HepG2 (cell line): ENCODE measurements around the gene TM4SF1. TPM values are rescaled to one million over a fixed set of nuclear protein-coding genes. Genes with fewer than 3 reads are reported as not detected.

ENCODE experiments used
- AGO1 ChIP-seq: fragments of 200-400 bp; formaldehyde crosslinking; IDR thresholded peaks from 2 replicates; pipeline ENCODE4 v1.6.1; 2017; ENCODE audit warnings: mild to moderate bottlenecking, low read depth, low read length, moderate library complexity; ENCODE audit not compliant: poor library complexity, severe bottlenecking
- AHR ChIP-seq: IDR thresholded peaks from 2 replicates; pipeline ENCODE4 v1.6.1; 2018; ENCODE audit warnings: missing genetic modification reagents, missing compliant biosample characterization
- ELF1 ChIP-seq: sonication (generic); formaldehyde crosslinking; IDR thresholded peaks from 2 replicates; pipeline ENCODE4 v1.4.0; 2020; ENCODE audit warnings: missing genetic modification reagents
- HNRNPL ChIP-seq: fragments of 200-400 bp; formaldehyde crosslinking; IDR thresholded peaks from 2 replicates; pipeline ENCODE4 v1.6.1; 2017; ENCODE audit warnings: mild to moderate bottlenecking, low read depth, low read length
- KDM2A ChIP-seq: sonication (generic); formaldehyde crosslinking; IDR thresholded peaks from 2 replicates; pipeline ENCODE4 v1.4.0; 2020; ENCODE audit warnings: low read depth, missing genetic modification reagents, borderline replicate concordance
- NFE2 ChIP-seq: sonication (generic); formaldehyde crosslinking; IDR thresholded peaks from 2 replicates; pipeline ENCODE4 v1.4.0; 2020; ENCODE audit warnings: missing genetic modification reagents
- SMYD3 ChIP-seq: sonication (generic); formaldehyde crosslinking; IDR thresholded peaks from 2 replicates; pipeline ENCODE4 v1.8.1; 2023; ENCODE audit warnings: mild to moderate bottlenecking, missing genetic modification reagents
- ZFYVE20 ChIP-seq: sonication (generic); formaldehyde crosslinking; IDR thresholded peaks from 2 replicates; pipeline ENCODE4 v1.8.0; 2023; ENCODE audit warnings: low read depth, mild to moderate bottlenecking, moderate library complexity, missing genetic modification reagents, borderline replicate concordance
- ZNF251 ChIP-seq: sonication (generic); formaldehyde crosslinking; IDR thresholded peaks from 2 replicates; pipeline ENCODE4 v1.9.0; 2021; ENCODE audit warnings: mild to moderate bottlenecking, missing genetic modification reagents
- polyA plus RNA-seq, 8 experiments: library from polyadenylated mRNA; depleted of rRNA in 3 of 8; stranded (reverse) in 7 of 8; unstranded in 1 of 8; fragments of >200 nt; fragmentation: Illumina TruSeq in 4 of 8; extraction: Trizol in 4 of 8; gene quantifications; 2 replicates each; pipeline versions ENCODE4 v1.2.1 to v1.2.3, GENCODE V29; 2011 to 2016; ENCODE audit warnings: low read depth in 4 of 8, missing spikeins in 1 of 8, mixed read lengths in 1 of 8; ENCODE audit not compliant: insufficient read depth in 1 of 8
- total RNA-seq, 5 experiments: library from RNA; depleted of rRNA; stranded (reverse); fragments of >200 nt; fragmentation: Illumina TruSeq; extraction: Trizol; gene quantifications; 2 replicates each; pipeline ENCODE4 v1.2.3, GENCODE V29; 2016; ENCODE audit warnings: low read depth in 1 of 5
- TF ChIP-seq, protein P1 (sequence below): sonication (generic); formaldehyde crosslinking; IDR thresholded peaks from 2 replicates; pipeline ENCODE4 v1.8.0; 2022; ENCODE audit warnings: missing genetic modification reagents, mild to moderate bottlenecking, borderline replicate concordance
- TF ChIP-seq, protein P2 (sequence below): sonication (generic); formaldehyde crosslinking; IDR thresholded peaks from one replicate; pipeline ENCODE4 v1.5.1; 2020; ENCODE audit warnings: mild to moderate bottlenecking, missing genetic modification reagents; ENCODE audit errors: not compliant biosample characterization
- TF ChIP-seq, protein P3 (sequence below): sonication (generic); formaldehyde crosslinking; IDR thresholded peaks from 2 replicates; pipeline ENCODE4 v1.5.1; 2020; ENCODE audit warnings: mild to moderate bottlenecking, moderate library complexity, missing genetic modification reagents
- TF ChIP-seq, protein P4 (sequence below): sonication (generic); formaldehyde crosslinking; IDR thresholded peaks from 2 replicates; pipeline ENCODE4 v1.8.0; 2022; ENCODE audit warnings: mild to moderate bottlenecking, missing genetic modification reagents; ENCODE audit not compliant: insufficient replicate concordance
- TF ChIP-seq, protein P5 (sequence below): sonication (generic); formaldehyde crosslinking; IDR thresholded peaks from 2 replicates; pipeline ENCODE4 v1.8.0; 2022; ENCODE audit warnings: missing genetic modification reagents, mild to moderate bottlenecking, inconsistent platforms, borderline replicate concordance

The TM4SF1 gene
- total and polyA plus RNA-seq, 2 of the 13 experiments (the other 11 are each of a cell fraction or from before 2014, with no cell fraction given), result 431 to 1,359 TPM

DNA sequence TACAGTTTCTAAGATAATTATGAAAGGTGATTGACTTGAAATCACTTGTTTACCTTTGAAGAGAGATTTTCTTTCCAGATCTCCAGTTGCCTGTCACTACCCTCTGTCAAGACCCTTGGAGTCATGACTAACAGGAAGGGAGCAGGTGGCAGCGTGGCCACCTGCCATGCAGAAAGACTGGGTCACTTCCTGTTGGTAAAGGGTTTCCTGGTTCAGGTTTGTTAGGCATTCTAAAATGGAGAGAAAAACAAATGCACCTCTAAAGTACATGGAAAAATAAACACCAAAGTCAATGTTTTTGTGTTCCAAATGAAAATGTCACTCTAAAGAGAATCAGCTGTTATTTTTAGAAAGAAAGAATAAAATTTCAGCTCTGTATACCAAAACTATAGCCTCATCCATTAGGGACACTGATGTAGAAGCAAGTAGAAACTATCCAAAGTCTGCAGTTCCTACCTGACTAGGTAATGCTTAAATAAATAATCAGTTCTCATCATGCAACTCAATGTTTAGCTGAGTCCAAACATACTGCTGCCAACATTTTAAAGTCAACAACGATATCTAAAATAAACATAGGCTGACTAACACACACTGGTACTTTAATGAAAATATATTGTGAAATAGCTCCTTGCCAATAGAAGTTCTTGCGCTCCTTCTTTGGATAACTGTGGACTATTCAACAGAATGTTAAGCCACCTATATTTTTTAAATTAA, 23.9 kb upstream of the TM4SF1 start (continued):
- TF ChIP-seq, protein P1, sequence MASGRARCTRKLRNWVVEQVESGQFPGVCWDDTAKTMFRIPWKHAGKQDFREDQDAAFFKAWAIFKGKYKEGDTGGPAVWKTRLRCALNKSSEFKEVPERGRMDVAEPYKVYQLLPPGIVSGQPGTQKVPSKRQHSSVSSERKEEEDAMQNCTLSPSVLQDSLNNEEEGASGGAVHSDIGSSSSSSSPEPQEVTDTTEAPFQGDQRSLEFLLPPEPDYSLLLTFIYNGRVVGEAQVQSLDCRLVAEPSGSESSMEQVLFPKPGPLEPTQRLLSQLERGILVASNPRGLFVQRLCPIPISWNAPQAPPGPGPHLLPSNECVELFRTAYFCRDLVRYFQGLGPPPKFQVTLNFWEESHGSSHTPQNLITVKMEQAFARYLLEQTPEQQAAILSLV (CRISPR knock-in tag), result no peak
- no peak for TF ChIP-seq AGO1
- TF ChIP-seq ZFYVE20 (CRISPR knock-in tag), result no peak
- TF ChIP-seq, protein P2, sequence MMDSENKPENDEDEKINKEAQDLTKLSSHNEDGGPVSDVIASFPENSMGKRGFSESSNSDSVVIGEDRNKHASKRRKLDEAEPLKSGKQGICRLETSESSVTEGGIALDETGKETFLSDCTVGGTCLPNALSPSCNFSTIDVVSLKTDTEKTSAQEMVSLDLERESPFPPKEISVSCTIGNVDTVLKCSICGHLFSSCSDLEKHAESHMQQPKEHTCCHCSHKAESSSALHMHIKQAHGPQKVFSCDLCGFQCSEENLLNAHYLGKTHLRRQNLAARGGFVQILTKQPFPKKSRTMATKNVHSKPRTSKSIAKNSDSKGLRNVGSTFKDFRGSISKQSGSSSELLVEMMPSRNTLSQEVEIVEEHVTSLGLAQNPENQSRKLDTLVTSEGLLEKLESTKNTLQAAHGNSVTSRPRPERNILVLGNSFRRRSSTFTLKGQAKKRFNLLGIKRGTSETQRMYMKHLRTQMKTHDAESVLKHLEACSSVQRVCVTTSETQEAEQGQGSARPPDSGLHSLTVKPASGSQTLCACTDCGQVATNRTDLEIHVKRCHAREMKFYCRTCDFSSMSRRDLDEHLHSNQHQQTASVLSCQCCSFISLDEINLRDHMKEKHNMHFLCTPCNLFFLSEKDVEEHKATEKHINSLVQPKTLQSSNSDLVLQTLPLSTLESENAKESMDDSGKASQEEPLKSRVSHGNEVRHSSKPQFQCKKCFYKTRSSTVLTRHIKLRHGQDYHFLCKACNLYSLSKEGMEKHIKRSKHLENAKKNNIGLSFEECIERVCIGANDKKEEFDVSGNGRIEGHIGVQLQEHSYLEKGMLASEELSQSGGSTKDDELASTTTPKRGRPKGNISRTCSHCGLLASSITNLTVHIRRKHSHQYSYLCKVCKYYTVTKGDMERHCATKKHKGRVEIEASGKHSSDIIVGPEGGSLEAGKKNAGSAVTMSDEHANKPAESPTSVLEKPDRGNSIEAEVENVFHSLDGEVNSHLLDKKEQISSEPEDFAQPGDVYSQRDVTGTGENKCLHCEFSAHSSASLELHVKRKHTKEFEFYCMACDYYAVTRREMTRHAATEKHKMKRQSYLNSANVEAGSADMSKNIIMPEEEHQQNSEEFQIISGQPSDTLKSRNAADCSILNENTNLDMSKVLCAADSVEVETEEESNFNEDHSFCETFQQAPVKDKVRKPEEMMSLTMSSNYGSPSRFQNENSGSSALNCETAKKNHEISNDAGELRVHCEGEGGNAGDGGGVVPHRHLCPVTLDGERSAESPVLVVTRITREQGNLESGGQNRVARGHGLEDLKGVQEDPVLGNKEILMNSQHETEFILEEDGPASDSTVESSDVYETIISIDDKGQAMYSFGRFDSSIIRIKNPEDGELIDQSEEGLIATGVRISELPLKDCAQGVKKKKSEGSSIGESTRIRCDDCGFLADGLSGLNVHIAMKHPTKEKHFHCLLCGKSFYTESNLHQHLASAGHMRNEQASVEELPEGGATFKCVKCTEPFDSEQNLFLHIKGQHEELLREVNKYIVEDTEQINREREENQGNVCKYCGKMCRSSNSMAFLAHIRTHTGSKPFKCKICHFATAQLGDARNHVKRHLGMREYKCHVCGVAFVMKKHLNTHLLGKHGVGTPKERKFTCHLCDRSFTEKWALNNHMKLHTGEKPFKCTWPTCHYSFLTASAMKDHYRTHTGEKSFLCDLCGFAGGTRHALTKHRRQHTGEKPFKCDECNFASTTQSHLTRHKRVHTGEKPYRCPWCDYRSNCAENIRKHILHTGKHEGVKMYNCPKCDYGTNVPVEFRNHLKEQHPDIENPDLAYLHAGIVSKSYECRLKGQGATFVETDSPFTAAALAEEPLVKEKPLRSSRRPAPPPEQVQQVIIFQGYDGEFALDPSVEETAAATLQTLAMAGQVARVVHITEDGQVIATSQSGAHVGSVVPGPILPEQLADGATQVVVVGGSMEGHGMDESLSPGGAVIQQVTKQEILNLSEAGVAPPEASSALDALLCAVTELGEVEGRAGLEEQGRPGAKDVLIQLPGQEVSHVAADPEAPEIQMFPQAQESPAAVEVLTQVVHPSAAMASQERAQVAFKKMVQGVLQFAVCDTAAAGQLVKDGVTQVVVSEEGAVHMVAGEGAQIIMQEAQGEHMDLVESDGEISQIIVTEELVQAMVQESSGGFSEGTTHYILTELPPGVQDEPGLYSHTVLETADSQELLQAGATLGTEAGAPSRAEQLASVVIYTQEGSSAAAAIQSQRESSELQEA (CRISPR knock-in tag), result no peak
- no peak for TF ChIP-seq ZNF251 (CRISPR knock-in tag)
- TF ChIP-seq SMYD3, result peak; percentile 83
- no peak for TF ChIP-seq HNRNPL
- TF ChIP-seq, protein P3, sequence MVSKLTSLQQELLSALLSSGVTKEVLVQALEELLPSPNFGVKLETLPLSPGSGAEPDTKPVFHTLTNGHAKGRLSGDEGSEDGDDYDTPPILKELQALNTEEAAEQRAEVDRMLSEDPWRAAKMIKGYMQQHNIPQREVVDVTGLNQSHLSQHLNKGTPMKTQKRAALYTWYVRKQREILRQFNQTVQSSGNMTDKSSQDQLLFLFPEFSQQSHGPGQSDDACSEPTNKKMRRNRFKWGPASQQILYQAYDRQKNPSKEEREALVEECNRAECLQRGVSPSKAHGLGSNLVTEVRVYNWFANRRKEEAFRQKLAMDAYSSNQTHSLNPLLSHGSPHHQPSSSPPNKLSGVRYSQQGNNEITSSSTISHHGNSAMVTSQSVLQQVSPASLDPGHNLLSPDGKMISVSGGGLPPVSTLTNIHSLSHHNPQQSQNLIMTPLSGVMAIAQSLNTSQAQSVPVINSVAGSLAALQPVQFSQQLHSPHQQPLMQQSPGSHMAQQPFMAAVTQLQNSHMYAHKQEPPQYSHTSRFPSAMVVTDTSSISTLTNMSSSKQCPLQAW (CRISPR knock-in tag), result no peak
- TF ChIP-seq AHR (CRISPR knock-in tag), result no peak; the same call in 1 of the 2 replicates
- TF ChIP-seq ELF1 (CRISPR knock-in tag), result peak; percentile 66
- TF ChIP-seq, protein P4, sequence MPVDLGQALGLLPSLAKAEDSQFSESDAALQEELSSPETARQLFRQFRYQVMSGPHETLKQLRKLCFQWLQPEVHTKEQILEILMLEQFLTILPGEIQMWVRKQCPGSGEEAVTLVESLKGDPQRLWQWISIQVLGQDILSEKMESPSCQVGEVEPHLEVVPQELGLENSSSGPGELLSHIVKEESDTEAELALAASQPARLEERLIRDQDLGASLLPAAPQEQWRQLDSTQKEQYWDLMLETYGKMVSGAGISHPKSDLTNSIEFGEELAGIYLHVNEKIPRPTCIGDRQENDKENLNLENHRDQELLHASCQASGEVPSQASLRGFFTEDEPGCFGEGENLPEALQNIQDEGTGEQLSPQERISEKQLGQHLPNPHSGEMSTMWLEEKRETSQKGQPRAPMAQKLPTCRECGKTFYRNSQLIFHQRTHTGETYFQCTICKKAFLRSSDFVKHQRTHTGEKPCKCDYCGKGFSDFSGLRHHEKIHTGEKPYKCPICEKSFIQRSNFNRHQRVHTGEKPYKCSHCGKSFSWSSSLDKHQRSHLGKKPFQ (CRISPR knock-in tag), result no peak
- no peak for TF ChIP-seq NFE2
- TF ChIP-seq KDM2A, result no peak
- TF ChIP-seq, protein P5, sequence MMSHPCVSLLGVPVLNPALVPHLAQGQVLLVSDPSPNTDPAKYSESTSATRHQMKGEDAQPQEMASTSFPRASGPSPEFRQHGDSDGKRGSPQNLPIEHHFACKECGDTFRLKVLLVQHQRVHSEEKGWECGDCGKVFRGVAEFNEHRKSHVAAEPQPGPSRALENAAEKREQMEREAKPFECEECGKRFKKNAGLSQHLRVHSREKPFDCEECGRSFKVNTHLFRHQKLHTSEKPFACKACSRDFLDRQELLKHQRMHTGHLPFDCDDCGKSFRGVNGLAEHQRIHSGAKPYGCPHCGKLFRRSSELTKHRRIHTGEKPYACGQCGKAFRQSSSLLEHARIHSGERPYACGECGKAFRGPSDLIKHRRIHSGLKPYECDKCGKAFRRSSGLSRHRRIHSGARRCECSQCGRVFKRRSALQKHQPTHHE (CRISPR knock-in tag), result no peak
